OCI-LY3 (cell line): ENCODE measurements around the gene PDLIM5.

Experiments
- CTCF ChIP-seq: fragments of 200-600, 300-600 bp; sonication (generic); IDR thresholded peaks from 2 replicates; pipeline ENCODE4 v1.5.1; 2014; ENCODE audit warnings: antibody characterized with exemption, low read length, low read depth
- EZH2phosphoT487 ChIP-seq: fragments of 200-600 bp; shearing (Covaris generic); IDR thresholded peaks from 2 replicates; pipeline ENCODE4 v1.6.1; 2018; ENCODE audit warnings: antibody characterized with exemption, mixed run types, low read depth

GRCh38 chr4:94472056-94472826 is 20.5 kb downstream of the PDLIM5 start:
- no peak for TF ChIP-seq CTCF
- no peak for TF ChIP-seq EZH2phosphoT487
